NCI-H1417 treated with DMSO at 0.1 percent for 48 hours (cell line): Measurements from ENCODE around the gene CMSS1.
"Not testable (repeated sequence)": the region's sequence is repeated elsewhere in the genome, so short reads cannot be mapped to it uniquely, and the experiment has no call there.

ENCODE experiments used
- DNase-seq: peaks from one replicate; lab custom pipeline; 2025; lab: John Stamatoyannopoulos, UW

CMSS1 gene

GRCh38 chr3:100083209-100083608 lies 265.5 kb downstream of the CMSS1 start:
- no peak for DNase-seq

- no peak for DNase-seq
These were observed 266.6 kb downstream of the CMSS1 start for GRCh38 chr3:100084100-100084806.

- DNase-seq = no peak
These were observed 268.7 kb downstream of the CMSS1 start for GRCh38 chr3:100086401-100086800.

- DNase-seq = no peak
These were observed 269.5 kb downstream of the CMSS1 start for GRCh38 chr3:100087198-100087597.

- DNase-seq = no peak
These were observed 271.2 kb downstream of the CMSS1 start for GRCh38 chr3:100088735-100089368.

GRCh38 chr3:100089812-100090668 lies 272.4 kb downstream of the CMSS1 start:
- no peak for DNase-seq

GRCh38 chr3:100090669-100091005 lies 273.0 kb downstream of the CMSS1 start:
- no peak for DNase-seq

- no peak for DNase-seq
These were observed 276.2 kb downstream of the CMSS1 start for GRCh38 chr3:100093831-100094230.

- DNase-seq = not testable (repeated sequence)
These were observed 278.6 kb downstream of the CMSS1 start for GRCh38 chr3:100096286-100096685.

GRCh38 chr3:100096866-100097265 lies 279.2 kb downstream of the CMSS1 start:
- no peak for DNase-seq

GRCh38 chr3:100097919-100098783 lies 280.5 kb downstream of the CMSS1 start:
- DNase-seq = no peak

GRCh38 chr3:100098784-100099070 lies 281.1 kb downstream of the CMSS1 start:
- DNase-seq = no peak

GRCh38 chr3:100099621-100100020 lies 282.0 kb downstream of the CMSS1 start:
- DNase-seq = no peak

GRCh38 chr3:100100425-100100824 lies 282.8 kb downstream of the CMSS1 start:
- no peak for DNase-seq

- DNase-seq = no peak
These were observed 285.1 kb downstream of the CMSS1 start for GRCh38 chr3:100102757-100103156.

- DNase-seq = no peak
These were observed 286.1 kb downstream of the CMSS1 start for GRCh38 chr3:100103558-100104441.

GRCh38 chr3:100104442-100104798 lies 286.8 kb downstream of the CMSS1 start:
- DNase-seq = no peak

- DNase-seq = no peak
These were observed 287.3 kb downstream of the CMSS1 start for GRCh38 chr3:100104817-100105413.

- DNase-seq = no peak
These were observed 287.8 kb downstream of the CMSS1 start for GRCh38 chr3:100105501-100105900.

- DNase-seq = no peak
These were observed 288.4 kb downstream of the CMSS1 start for GRCh38 chr3:100106094-100106493.
